ENCODE measurements around the gene ARPC3. TPM values are rescaled to one million over a fixed set of nuclear protein-coding genes. Genes with fewer than 3 reads are reported as not detected.
"Not testable (repeated sequence)": the region's sequence is repeated elsewhere in the genome, so short reads cannot be mapped to it uniquely, and the experiment has no call there.

ARPC3 gene
- total RNA-seq, 1 donor from 2014 or later = 250 TPM

GRCh38 chr12:110417113-110417512, 33.0 kb downstream of the ARPC3 start:
- not testable (repeated sequence) for DNase-seq (ENCODE audit: low spot score)

DNA sequence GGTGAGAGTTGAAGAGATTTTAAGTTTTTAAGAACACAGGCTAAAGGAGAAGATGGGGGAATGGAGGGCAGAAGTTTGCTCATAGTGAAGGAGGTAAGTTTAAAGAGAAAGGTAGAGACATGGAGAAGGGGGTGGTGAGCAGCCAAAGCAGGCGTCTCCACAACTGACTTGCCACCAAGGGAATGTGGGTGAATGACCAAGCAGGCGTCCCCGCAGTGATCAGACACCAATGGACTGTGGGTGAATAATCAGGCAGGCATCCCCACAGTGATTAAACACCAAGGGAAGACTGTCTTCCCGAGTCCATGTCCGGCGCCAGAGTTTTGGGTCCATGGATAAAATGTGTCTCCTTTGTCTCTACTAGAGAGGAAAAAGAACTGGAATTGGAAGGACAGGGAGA, 40.1 kb downstream of the ARPC3 start:
- not testable (repeated sequence) for DNase-seq (ENCODE audit: low spot score)

GRCh38 chr12:110405126-110405662, 44.9 kb downstream of the ARPC3 start:
- not testable (repeated sequence) for DNase-seq (ENCODE audit: low spot score)

GRCh38 chr12:110403976-110404682, 46.0 kb downstream of the ARPC3 start:
- DNase-seq (ENCODE audit: low spot score) = peak; percentile 77

DNA sequence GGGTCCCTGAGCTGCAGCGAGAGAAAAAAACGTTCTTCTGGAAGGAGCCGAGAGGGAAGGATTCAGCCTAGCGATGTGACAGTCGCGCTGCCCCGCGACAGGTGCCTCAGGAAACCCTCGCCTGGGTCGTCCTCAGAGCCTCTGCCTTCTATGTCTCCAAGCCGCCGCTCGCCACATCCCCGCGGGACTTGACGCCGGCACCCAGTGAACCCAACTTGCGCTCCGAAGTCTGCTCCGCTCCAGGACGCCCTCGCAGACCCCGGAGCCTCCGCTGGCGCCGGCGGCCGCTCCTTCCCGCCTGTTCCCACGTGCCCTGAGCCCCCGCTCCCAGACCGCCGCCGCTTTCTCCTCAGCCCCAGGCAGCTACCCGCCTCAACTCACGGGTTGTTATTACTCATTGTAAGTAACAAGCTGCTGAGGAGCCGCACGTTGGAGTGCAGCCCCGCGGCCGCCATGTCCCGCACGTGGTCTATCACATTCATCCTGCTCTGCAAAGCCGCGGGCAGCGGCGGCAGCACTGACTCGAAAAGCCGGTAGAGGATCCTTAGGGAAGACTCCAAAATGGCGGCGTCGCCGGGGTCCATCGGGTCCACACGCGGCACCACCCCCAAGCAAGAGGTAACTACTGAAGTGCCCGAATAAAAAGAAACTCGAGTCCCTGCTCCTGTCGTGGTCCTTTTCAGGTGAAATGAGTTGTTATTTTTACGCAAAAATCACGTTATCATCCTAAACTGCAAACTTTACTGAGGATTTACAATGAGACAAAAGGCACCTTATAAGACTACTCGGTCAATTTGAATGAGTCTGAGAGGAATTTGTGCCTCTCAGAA, 46.8 kb downstream of the ARPC3 start, which contains the start of gene ANAPC7:
ANAPC7 (minus strand) TSS at position 563 of the 830 bp plus-strand sequence; CDS start at position 482, 81 bp downstream.
- peak; percentile 93 for DNase-seq (ENCODE audit: low spot score)

Other genes starting within 250 kb of the ARPC3 start
- gene ATP2A2, start 169.1 kb downstream of the ARPC3 start, total RNA-seq = 357 TPM
- gene ANAPC7, start 46.6 kb downstream of the ARPC3 start, total RNA-seq = 104 TPM
- gene GPN3, start 17.9 kb upstream of the ARPC3 start, total RNA-seq = 20.3 TPM
- gene FAM216A, start 18.5 kb upstream of the ARPC3 start, total RNA-seq = 4.2 TPM
- 120 TPM for gene VPS29, start 51.8 kb upstream of the ARPC3 start, total RNA-seq
- 0.57 TPM for gene RAD9B, start 52.0 kb upstream of the ARPC3 start, total RNA-seq
- 26.1 TPM for gene PPTC7, start 133.0 kb upstream of the ARPC3 start, total RNA-seq
- 50.0 TPM for gene TCTN1, start 163.8 kb upstream of the ARPC3 start, total RNA-seq
- 4.2 TPM for gene HVCN1, start 238.8 kb upstream of the ARPC3 start, total RNA-seq